ENCODE results near the gene GTF2F2. TPM values are rescaled to one million over a fixed set of nuclear protein-coding genes. Genes with fewer than 3 reads are reported as not detected.
A peak's percentile ranks its signal among the peaks of the same experiment; 100 is the strongest.

GTF2F2 gene
- polyA plus RNA-seq, 1 donor (not counting 4 experiments of a cell fraction or from before 2014, with no cell fraction given), result 55.5 TPM

DNA sequence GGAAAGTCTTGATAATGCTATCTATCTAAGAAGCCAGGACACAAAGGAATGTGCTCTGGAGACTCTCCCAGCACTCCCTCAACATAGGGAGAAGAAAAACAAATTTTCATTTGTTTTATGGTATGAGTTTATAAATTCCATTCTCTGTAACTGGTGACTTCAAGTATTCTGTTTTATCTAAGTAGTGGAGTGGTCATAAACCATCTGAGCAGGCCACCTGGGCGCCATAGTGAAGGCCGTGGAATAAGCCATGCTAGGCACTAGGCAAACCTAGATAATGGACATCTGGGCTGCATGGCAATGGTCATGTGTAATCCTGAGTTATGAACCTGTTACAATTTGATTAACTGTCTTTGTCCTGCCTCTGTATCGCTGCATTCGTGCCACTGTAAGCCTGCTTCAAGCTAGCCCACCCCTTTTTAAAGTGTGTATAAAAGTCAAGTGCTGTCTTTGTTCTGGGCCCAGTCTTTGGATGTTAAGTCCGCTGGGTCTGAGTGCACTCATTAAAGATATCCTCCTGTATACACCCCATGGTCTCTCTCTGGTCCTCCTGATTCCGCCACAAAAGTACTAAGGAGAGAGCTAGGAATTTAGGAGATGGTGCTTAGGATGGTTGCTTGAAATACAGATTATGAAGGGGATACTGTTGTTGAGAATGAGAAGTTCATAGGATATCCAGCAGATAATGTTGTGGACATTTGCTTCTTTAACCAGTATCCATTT, 13.2 kb downstream of the GTF2F2 start:
- Histone ChIP-seq H3K36me3 (ENCODE audit: control insufficient read depth in 2 of 2, extremely low read depth in 1 of 2, insufficient read depth in 2 of 2, low read length in 2 of 2) (peaks cover 8 to 17% of the 10 kb centered on the region in 2 experiments), H3K4me1 (ENCODE audit: control insufficient read depth, extremely low read depth, insufficient read depth, low read length) (peaks cover 18% of the 10 kb centered on the region), H3K9ac (ENCODE audit: control insufficient read depth, extremely low read depth, insufficient read depth, low read length) (no peak overlapping the region), H3K4me3 (ENCODE audit: control insufficient read depth in 2 of 3, extremely low read depth in 1 of 3, insufficient read depth in 2 of 3, low read depth in 1 of 3, low read length in 3 of 3) (no peak overlapping the region), H3K79me2 (ENCODE audit: control insufficient read depth, insufficient read depth, low read length) (peaks cover 98% of the 10 kb centered on the region), H3K27ac (ENCODE audit: control insufficient read depth, insufficient read depth, low read length) (no peak overlapping the region), H4K20me1 (ENCODE audit: control insufficient read depth, extremely low read depth, insufficient read depth, low read length) (peaks cover 2% of the 10 kb centered on the region), H2AFZ (ENCODE audit: control insufficient read depth, low read length) (no peak overlapping the region), H3K9me3 (ENCODE audit: control insufficient read depth, low read depth, low read length) (no peaks in the 10 kb centered on the region), H3K27me3 (ENCODE audit: control insufficient read depth, extremely low read depth, insufficient read depth, low read length) (no peaks in the 10 kb centered on the region), H3K9me1 (ENCODE audit: control insufficient read depth, extremely low read depth, insufficient read depth, low read length) (peaks cover 3% of the 10 kb centered on the region), H3K4me2 (ENCODE audit: control insufficient read depth, extremely low read depth, insufficient read depth, low read depth, low read length) (no peak overlapping the region)
- dilution Hi-C loops (cut with MboI; ENCODE audit: extremely low pct_ligation_motif_present, low sequenced_read_pairs), result no loop called here
- DNase-seq (ENCODE audit: low read depth, low spot score), result no peak
- TF ChIP-seq CTCF (optimal IDR thresholded peaks at IDR 0.05 in 1 of 3, IDR thresholded peaks at IDR 0.05 in 1 of 3, conservative IDR thresholded peaks at IDR 0.05 in 1 of 3; ENCODE audit: extremely low read depth in 1 of 3, insufficient read depth in 2 of 3, low read length in 3 of 3), result no peak
- TF ChIP-seq EZH2 (IDR thresholded peaks at IDR 0.05; ENCODE audit: low read length), result no peak
- no peak for FAIRE-seq

GRCh38 chr13:45136741-45137504, 16.6 kb downstream of the GTF2F2 start:
- H3K9me3 ChIP-seq (ENCODE audit: control insufficient read depth, low read depth, low read length), result no peaks in the 10 kb centered on the region
- no peak overlapping the region for H3K9ac ChIP-seq (ENCODE audit: control insufficient read depth, extremely low read depth, insufficient read depth, low read length)
- TF ChIP-seq CTCF (optimal IDR thresholded peaks at IDR 0.05 in 1 of 3, IDR thresholded peaks at IDR 0.05 in 1 of 3, conservative IDR thresholded peaks at IDR 0.05 in 1 of 3; ENCODE audit: extremely low read depth in 1 of 3, insufficient read depth in 2 of 3, low read length in 3 of 3), result no peak
- no peak for TF ChIP-seq EZH2 (IDR thresholded peaks at IDR 0.05; ENCODE audit: low read length)
- H3K9me1 ChIP-seq (ENCODE audit: control insufficient read depth, extremely low read depth, insufficient read depth, low read length), result peaks cover 3% of the 10 kb centered on the region
- DNase-seq (ENCODE audit: low read depth, low spot score) (no peak), FAIRE-seq (peak; percentile 39)
- H3K27me3 ChIP-seq (ENCODE audit: control insufficient read depth, extremely low read depth, insufficient read depth, low read length), result no peaks in the 10 kb centered on the region
- peaks cover 10 to 25% of the 10 kb centered on the region in 2 experiments for H3K36me3 ChIP-seq (ENCODE audit: control insufficient read depth in 2 of 2, extremely low read depth in 1 of 2, insufficient read depth in 2 of 2, low read length in 2 of 2)
- no peaks in the 10 kb centered on the region for H4K20me1 ChIP-seq (ENCODE audit: control insufficient read depth, extremely low read depth, insufficient read depth, low read length)
- peak overlapping the region; percentile 30 for H3K27ac ChIP-seq (ENCODE audit: control insufficient read depth, insufficient read depth, low read length)
- peak overlapping the region in 2 of 3 experiments; percentile 22 to 39 for H3K4me3 ChIP-seq (ENCODE audit: control insufficient read depth in 2 of 3, extremely low read depth in 1 of 3, insufficient read depth in 2 of 3, low read depth in 1 of 3, low read length in 3 of 3)
- peaks cover 95% of the 10 kb centered on the region for H3K79me2 ChIP-seq (ENCODE audit: control insufficient read depth, insufficient read depth, low read length)
- H2AFZ ChIP-seq (ENCODE audit: control insufficient read depth, low read length), result no peak overlapping the region
- H3K4me1 ChIP-seq (ENCODE audit: control insufficient read depth, extremely low read depth, insufficient read depth, low read length), result peaks cover 18% of the 10 kb centered on the region
- peak overlapping the region; percentile 61 for H3K4me2 ChIP-seq (ENCODE audit: control insufficient read depth, extremely low read depth, insufficient read depth, low read depth, low read length)
- dilution Hi-C loops (cut with MboI; ENCODE audit: extremely low pct_ligation_motif_present, low sequenced_read_pairs), result no loop called here
